ENCODE data around the gene RAB8A.

DNA sequence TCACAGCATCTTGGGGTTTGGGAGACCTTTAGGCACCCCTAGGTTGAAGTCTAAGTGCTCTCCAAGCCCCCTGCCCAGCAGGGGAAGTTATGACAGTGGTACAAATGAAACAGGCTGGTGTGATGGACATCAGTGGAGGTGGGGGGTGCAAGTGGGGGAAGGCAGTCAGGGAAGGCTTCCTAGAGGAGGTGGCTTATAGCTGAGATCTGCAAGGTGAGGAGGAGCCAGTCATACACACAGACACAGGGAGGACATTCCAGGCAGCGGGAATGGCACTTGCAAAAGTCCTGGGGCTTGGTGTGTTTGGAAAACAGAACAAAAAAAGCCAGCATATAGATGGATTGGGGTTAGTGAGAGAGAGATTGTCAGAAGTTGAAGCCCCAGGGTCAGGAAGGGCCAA is 43.4 kb downstream of the RAB8A start:
- TF ChIP-seq, protein P1, sequence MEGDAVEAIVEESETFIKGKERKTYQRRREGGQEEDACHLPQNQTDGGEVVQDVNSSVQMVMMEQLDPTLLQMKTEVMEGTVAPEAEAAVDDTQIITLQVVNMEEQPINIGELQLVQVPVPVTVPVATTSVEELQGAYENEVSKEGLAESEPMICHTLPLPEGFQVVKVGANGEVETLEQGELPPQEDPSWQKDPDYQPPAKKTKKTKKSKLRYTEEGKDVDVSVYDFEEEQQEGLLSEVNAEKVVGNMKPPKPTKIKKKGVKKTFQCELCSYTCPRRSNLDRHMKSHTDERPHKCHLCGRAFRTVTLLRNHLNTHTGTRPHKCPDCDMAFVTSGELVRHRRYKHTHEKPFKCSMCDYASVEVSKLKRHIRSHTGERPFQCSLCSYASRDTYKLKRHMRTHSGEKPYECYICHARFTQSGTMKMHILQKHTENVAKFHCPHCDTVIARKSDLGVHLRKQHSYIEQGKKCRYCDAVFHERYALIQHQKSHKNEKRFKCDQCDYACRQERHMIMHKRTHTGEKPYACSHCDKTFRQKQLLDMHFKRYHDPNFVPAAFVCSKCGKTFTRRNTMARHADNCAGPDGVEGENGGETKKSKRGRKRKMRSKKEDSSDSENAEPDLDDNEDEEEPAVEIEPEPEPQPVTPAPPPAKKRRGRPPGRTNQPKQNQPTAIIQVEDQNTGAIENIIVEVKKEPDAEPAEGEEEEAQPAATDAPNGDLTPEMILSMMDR (IDR thresholded peaks at IDR 0.05; ENCODE audit: low read depth, low read length) = no peak
- TF ChIP-seq EZH2phosphoT487 (IDR thresholded peaks at IDR 0.05; ENCODE audit: low read depth) = no peak
